KMS-11 (cell line): ENCODE data around the gene MRPL48.

Experiments
- H2AFZ ChIP-seq: fragments of 200-600 bp; sonication (generic); 2 replicates; pipeline ENCODE4 v1.6.1; 2016; ENCODE audit warnings: antibody characterized with exemption, mixed run types, low read depth
- H3K27ac ChIP-seq: fragments of 200-600 bp; sonication (generic); 2 replicates; pipeline ENCODE4 v1.6.1; 2016; ENCODE audit warnings: mild to moderate bottlenecking, mixed run types
- H3K27me3 ChIP-seq: fragments of 200-600 bp; sonication (generic); 2 replicates; pipeline ENCODE4 v1.6.1; 2017; ENCODE audit warnings: mild to moderate bottlenecking, low read depth, mixed run types, moderate library complexity; ENCODE audit not compliant: insufficient read depth
- H3K36me3 ChIP-seq: fragments of 200-600 bp; sonication (generic); 2 replicates; pipeline ENCODE4 v1.6.1; 2017; ENCODE audit warnings: mild to moderate bottlenecking, mixed run types; ENCODE audit not compliant: insufficient read depth
- H3K4me1 ChIP-seq: fragments of 200-600 bp; sonication (generic); 2 replicates; pipeline ENCODE4 v1.6.1; 2016; ENCODE audit warnings: mild to moderate bottlenecking, low read depth, mixed run types; ENCODE audit not compliant: poor library complexity, severe bottlenecking
- H3K4me2 ChIP-seq: fragments of 200-600 bp; sonication (generic); 2 replicates; pipeline ENCODE4 v1.7.0; 2016; ENCODE audit warnings: mild to moderate bottlenecking, mixed run types
- H3K4me3 ChIP-seq: fragments of 200-600 bp; sonication (generic); IDR thresholded peaks from 2 replicates; pipeline ENCODE4 v1.6.1; 2017; ENCODE audit warnings: low read depth, low read length, mixed read lengths; ENCODE audit not compliant: insufficient read depth
- H3K79me2 ChIP-seq: fragments of 200-600 bp; sonication (generic); 2 replicates; pipeline ENCODE4 v1.6.1; 2016; ENCODE audit warnings: low read depth, mixed run types; ENCODE audit not compliant: insufficient read depth
- H3K9ac ChIP-seq: fragments of 200-600 bp; sonication (generic); 2 replicates; pipeline ENCODE4 v1.6.1; 2016; ENCODE audit warnings: mild to moderate bottlenecking, mixed run types
- H4K20me1 ChIP-seq: fragments of 200-600 bp; sonication (generic); 2 replicates; pipeline ENCODE4 v1.6.1; 2016; ENCODE audit warnings: mild to moderate bottlenecking, mixed run types; ENCODE audit not compliant: insufficient read depth
- TF ChIP-seq, protein P1 (sequence below): fragments of 200-600 bp; sonication (generic); conservative IDR thresholded peaks from 2 replicates; pipeline ENCODE4 v1.6.1; 2017; ENCODE audit warnings: low read depth, mild to moderate bottlenecking, antibody characterized with exemption, low read length, moderate library complexity, mixed read lengths

Gene MRPL48

GRCh38 chr11:73758451-73758850, 29.2 kb upstream of the MRPL48 start:
- Histone ChIP-seq H3K36me3 (no peaks in the 10 kb centered on the region), H2AFZ (no peak overlapping the region), H3K27me3 (no peaks in the 10 kb centered on the region), H3K4me3 (no peak overlapping the region), H3K79me2 (peaks cover 40% of the 10 kb centered on the region), H4K20me1 (no peaks in the 10 kb centered on the region), H3K27ac (no peak overlapping the region), H3K4me2 (peak overlapping the region; percentile 85; the same call in 1 of the 2 replicates), H3K4me1 (peaks cover 16% of the 10 kb centered on the region), H3K9ac (no peak overlapping the region)
- TF ChIP-seq, protein P1, sequence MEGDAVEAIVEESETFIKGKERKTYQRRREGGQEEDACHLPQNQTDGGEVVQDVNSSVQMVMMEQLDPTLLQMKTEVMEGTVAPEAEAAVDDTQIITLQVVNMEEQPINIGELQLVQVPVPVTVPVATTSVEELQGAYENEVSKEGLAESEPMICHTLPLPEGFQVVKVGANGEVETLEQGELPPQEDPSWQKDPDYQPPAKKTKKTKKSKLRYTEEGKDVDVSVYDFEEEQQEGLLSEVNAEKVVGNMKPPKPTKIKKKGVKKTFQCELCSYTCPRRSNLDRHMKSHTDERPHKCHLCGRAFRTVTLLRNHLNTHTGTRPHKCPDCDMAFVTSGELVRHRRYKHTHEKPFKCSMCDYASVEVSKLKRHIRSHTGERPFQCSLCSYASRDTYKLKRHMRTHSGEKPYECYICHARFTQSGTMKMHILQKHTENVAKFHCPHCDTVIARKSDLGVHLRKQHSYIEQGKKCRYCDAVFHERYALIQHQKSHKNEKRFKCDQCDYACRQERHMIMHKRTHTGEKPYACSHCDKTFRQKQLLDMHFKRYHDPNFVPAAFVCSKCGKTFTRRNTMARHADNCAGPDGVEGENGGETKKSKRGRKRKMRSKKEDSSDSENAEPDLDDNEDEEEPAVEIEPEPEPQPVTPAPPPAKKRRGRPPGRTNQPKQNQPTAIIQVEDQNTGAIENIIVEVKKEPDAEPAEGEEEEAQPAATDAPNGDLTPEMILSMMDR = no peak

DNA sequence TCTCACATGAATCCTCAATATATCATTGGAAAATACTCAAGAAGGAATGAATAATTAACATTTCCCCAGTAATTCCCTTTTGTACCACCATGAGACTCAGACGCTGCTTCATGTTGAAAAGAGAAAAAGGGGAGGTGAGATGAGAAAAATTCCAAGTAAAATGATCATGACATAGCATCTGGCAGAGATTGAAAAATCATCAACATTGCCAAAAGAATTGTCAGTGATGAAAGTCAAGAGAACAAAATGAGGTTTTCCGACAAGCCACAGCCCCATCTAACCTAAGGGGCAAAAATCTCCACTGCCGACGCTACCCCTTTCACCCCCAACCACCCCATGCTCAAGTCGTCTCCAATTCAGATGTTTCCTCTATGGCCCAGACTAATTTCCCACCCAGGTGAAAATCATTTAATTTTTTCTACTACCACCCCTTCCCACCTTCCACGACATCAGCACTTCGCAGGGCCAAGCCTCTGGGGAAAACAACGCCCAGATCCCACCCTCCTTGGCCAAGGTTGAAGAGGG, 28.0 kb upstream of the MRPL48 start:
- peak overlapping the region; percentile 68 for H2AFZ ChIP-seq
- no peak overlapping the region for H3K27ac ChIP-seq
- H3K4me1 ChIP-seq = peaks cover 19% of the 10 kb centered on the region
- H3K4me2 ChIP-seq = peak overlapping the region; percentile 85
- H3K36me3 ChIP-seq = no peaks in the 10 kb centered on the region
- TF ChIP-seq, protein P1 = no peak
- no peaks in the 10 kb centered on the region for H4K20me1 ChIP-seq
- H3K27me3 ChIP-seq = no peaks in the 10 kb centered on the region
- peaks cover 40% of the 10 kb centered on the region for H3K79me2 ChIP-seq
- peak overlapping the region; percentile 68; the same call in 1 of the 2 replicates for H3K9ac ChIP-seq
- no peak overlapping the region for H3K4me3 ChIP-seq

- Histone ChIP-seq H2AFZ (peak overlapping the region; percentile 68), H3K4me1 (peaks cover 19% of the 10 kb centered on the region), H3K4me3 (no peak overlapping the region), H3K4me2 (peak overlapping the region; percentile 85), H3K79me2 (peaks cover 40% of the 10 kb centered on the region), H3K27ac (peak overlapping the region; percentile 45; the same call in 1 of the 2 replicates), H4K20me1 (no peaks in the 10 kb centered on the region), H3K36me3 (no peaks in the 10 kb centered on the region), H3K27me3 (no peaks in the 10 kb centered on the region), H3K9ac (peak overlapping the region; percentile 68)
- TF ChIP-seq, protein P1 = no peak
Measured at GRCh38 chr11:73760135-73760678, 27.5 kb upstream of the MRPL48 start.

- Histone ChIP-seq H3K4me3 (no peak within 1 kb of the TSS), H3K4me1 (peaks cover 19% of the 10 kb centered on the region), H2AFZ (peak within 1 kb of the TSS; percentile 80), H3K9ac (peak within 1 kb of the TSS; percentile 68), H3K27me3 (no peaks in the 10 kb centered on the region), H3K79me2 (peaks cover 40% of the 10 kb centered on the region), H4K20me1 (no peaks in the 10 kb centered on the region), H3K36me3 (no peaks in the 10 kb centered on the region), H3K4me2 (peak within 1 kb of the TSS; percentile 85), H3K27ac (peak within 1 kb of the TSS; percentile 45; the same call in 1 of the 2 replicates)
- TF ChIP-seq, protein P1 = no peak
Measured at GRCh38 chr11:73760679-73761402, 26.8 kb upstream of the MRPL48 start, which contains the start of gene RAB6A. RAB6A (minus strand) TSS chr11:73761074; CDS start chr11:73760635, 439 bp downstream.
